GM12874 (cell line): Measurements from ENCODE around the gene ONECUT1.
A peak's percentile ranks its signal among the peaks of the same experiment; 100 is the strongest.

Experiments used
- TF ChIP-seq, protein P1 (sequence below): IDR thresholded peaks from 2 replicates; pipeline ENCODE4 v1.5.1; 2011; ENCODE audit warnings: low read depth, mild to moderate bottlenecking, control low read depth, low read length, moderate library complexity; ENCODE audit not compliant: insufficient read depth

The ONECUT1 gene

GRCh38 chr15:52805351-52806283, 15.5 kb upstream of the ONECUT1 start:
- TF ChIP-seq, protein P1, sequence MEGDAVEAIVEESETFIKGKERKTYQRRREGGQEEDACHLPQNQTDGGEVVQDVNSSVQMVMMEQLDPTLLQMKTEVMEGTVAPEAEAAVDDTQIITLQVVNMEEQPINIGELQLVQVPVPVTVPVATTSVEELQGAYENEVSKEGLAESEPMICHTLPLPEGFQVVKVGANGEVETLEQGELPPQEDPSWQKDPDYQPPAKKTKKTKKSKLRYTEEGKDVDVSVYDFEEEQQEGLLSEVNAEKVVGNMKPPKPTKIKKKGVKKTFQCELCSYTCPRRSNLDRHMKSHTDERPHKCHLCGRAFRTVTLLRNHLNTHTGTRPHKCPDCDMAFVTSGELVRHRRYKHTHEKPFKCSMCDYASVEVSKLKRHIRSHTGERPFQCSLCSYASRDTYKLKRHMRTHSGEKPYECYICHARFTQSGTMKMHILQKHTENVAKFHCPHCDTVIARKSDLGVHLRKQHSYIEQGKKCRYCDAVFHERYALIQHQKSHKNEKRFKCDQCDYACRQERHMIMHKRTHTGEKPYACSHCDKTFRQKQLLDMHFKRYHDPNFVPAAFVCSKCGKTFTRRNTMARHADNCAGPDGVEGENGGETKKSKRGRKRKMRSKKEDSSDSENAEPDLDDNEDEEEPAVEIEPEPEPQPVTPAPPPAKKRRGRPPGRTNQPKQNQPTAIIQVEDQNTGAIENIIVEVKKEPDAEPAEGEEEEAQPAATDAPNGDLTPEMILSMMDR, result peak; percentile 17; the same call in 1 of the 2 replicates

- TF ChIP-seq, protein P1, result no peak
Observed at GRCh38 chr15:52804526-52805081, 14.5 kb upstream of the ONECUT1 start.

DNA sequence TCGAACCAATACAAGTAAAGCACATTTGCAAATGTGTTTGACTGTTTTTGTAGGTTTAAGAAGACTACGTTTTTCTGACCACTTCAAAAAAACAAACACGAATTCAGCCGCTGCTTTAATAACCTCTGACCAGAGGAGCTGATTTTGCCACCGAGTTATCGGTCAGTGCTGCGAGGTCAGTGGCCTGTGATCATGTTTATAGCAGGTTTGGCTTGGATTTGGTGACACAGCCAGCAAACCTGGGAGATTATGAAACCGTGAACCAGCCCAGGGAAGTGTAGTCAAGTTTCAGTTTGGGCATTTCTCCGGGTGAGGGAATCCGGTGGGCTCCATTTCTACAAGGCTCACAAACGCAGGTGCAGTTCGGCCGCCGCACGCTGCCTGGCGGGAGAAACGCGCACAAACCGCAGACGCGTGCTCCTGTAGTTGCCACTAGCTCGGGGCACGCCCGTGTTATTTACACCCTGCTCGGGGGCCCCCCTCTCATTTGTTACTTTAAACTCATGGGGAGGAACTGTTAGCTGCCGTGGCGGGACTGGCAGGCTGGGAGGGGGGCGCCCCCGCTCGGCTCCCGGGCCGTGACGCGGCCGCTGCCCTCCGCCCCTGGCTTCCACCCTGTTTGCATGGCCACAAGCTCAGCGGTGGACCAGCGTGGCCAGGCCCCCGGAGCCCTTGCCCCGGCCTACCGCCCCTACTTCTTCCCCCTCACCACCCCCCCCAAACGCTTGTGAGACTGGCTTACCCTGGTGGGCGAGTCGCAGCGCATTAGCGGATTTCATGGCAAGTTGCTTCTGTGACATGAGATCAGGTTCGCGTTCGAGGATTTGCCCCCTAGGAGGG, 13.6 kb upstream of the ONECUT1 start:
- TF ChIP-seq, protein P1, result no peak

GRCh38 chr15:52803108-52803466, 13.0 kb upstream of the ONECUT1 start:
- TF ChIP-seq, protein P1, result no peak

GRCh38 chr15:52802110-52802509, 12.0 kb upstream of the ONECUT1 start:
- TF ChIP-seq, protein P1, result no peak

DNA sequence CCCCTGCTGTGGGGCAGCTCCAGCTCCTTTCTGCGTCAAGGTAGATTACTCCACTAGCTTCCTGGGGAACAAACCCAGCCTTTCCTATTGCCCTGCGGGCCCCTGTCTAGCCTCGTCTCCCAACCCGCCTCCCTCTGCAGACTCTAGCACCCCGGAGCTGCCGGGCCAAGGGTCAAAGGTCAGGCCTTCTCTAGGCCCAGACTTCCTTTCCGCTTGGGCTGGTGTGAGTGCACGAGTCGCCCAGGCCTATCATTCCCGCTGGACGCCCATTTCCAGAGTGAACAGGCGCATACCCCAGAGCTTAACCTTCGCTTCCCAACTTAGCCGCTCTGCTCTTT, 11.6 kb upstream of the ONECUT1 start:
- TF ChIP-seq, protein P1, result no peak

DNA sequence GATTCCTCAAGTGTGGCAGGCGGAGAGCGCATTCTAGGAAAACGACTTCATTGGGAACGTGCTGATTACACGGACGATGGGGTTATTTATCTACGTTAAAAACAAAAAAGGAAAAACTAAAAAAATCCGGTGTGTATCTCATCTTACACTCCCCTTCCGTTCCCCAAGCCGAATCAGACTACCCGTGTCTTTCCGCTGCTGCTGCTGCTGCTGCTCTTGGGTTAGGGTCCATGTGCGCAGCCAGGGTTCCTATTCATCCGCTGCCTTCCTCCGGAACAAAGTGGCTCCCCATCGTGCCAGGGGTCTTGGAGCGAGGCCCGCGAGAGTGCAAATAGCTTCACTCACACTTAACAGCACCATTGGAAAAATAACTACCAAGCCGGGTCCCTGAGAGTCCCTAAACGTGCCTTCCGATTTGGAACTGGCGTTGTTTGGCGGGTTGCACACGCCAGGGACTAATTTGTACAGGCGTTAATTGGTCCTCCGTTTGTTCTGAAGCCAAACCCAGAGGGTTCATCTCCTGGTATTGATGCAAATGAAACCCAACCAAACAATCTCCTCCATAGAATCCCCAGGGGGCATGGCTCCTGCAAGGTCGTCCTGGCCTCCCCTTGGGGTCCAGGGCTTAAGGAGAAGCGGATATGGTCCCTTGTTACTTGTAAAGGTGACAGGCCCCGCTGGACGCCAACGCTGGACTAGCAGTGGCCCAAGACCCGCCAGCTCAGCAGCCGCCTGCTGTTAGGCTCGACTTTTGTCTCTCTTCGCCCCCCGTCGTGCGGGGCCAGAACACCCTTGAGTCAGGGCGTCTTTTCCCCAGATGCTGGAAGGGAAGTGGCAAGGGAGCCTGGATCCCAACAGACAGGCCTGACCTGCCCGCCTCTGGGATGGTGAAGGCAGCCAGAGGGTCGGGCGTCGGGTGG, 11.0 kb upstream of the ONECUT1 start:
- TF ChIP-seq, protein P1, result no peak
